Dedifferentiated amniotic fluid mesenchymal stem cell (primary cell): ENCODE results near the gene GPX4.

Experiments
- DNase-seq: peaks from one replicate; pipeline ENCODE4 v3.0.0-alpha.2; 2016; ENCODE audit errors: extremely low spot score

GPX4 gene

GRCh38 chr19:1130771-1131717 is 27.2 kb downstream of the GPX4 start:
- no peak for DNase-seq

- peak; percentile 79 for DNase-seq
Measured at GRCh38 chr19:1131718-1132551, 28.1 kb downstream of the GPX4 start.

GRCh38 chr19:1132552-1133383 is 29.0 kb downstream of the GPX4 start:
- DNase-seq = no peak

GRCh38 chr19:1133471-1133929 is 29.7 kb downstream of the GPX4 start:
- no peak for DNase-seq

- DNase-seq = no peak
Measured at GRCh38 chr19:1134431-1134830, 30.6 kb downstream of the GPX4 start.

- DNase-seq = no peak
Measured at GRCh38 chr19:1135454-1135853, 31.7 kb downstream of the GPX4 start.

GRCh38 chr19:1136201-1136600 is 32.4 kb downstream of the GPX4 start:
- DNase-seq = no peak

GRCh38 chr19:1136621-1137317 is 33.0 kb downstream of the GPX4 start:
- DNase-seq = no peak

GRCh38 chr19:1138121-1138520 is 34.3 kb downstream of the GPX4 start:
- no peak for DNase-seq

- no peak for DNase-seq
Measured at GRCh38 chr19:1139126-1139525, 35.3 kb downstream of the GPX4 start.

GRCh38 chr19:1140272-1141027 is 36.7 kb downstream of the GPX4 start:
- DNase-seq = no peak

- DNase-seq = no peak
Measured at GRCh38 chr19:1141944-1142343, 38.1 kb downstream of the GPX4 start.

- DNase-seq = no peak
Measured at GRCh38 chr19:1143828-1144399, 40.1 kb downstream of the GPX4 start.

- no peak for DNase-seq
Measured at GRCh38 chr19:1144741-1145140, 40.9 kb downstream of the GPX4 start.

GRCh38 chr19:1145635-1146411 is 42.0 kb downstream of the GPX4 start:
- no peak for DNase-seq

- no peak for DNase-seq
Measured at GRCh38 chr19:1146412-1146699, 42.6 kb downstream of the GPX4 start.

- DNase-seq = no peak
Measured at GRCh38 chr19:1146858-1147780, 43.3 kb downstream of the GPX4 start.

GRCh38 chr19:1147934-1148549 is 44.2 kb downstream of the GPX4 start:
- no peak for DNase-seq
